SKM-1 (cell line): ENCODE measurements around the gene ATAD3B.
"Not testable (repeated sequence)": the region's sequence is repeated elsewhere in the genome, so short reads cannot be mapped to it uniquely, and the experiment has no call there.

Experiments used
- DNase-seq: peaks from one replicate; lab custom pipeline; 2025; ENCODE audit not compliant: unreplicated experiment; lab: John Stamatoyannopoulos, UW

The ATAD3B gene

GRCh38 chr1:1529936-1530335 is 58.4 kb downstream of the ATAD3B start:
- DNase-seq: no peak

- no peak for DNase-seq
Measured at GRCh38 chr1:1531947-1532346, 60.4 kb downstream of the ATAD3B start.

- not testable (repeated sequence) for DNase-seq
Measured at GRCh38 chr1:1533176-1533893, 61.8 kb downstream of the ATAD3B start.

- DNase-seq: not testable (repeated sequence)
Measured at GRCh38 chr1:1533894-1534291, 62.3 kb downstream of the ATAD3B start.

- no peak for DNase-seq
Measured at GRCh38 chr1:1534401-1535154, 63.0 kb downstream of the ATAD3B start.

- DNase-seq: no peak
Measured at GRCh38 chr1:1535201-1536018, 63.8 kb downstream of the ATAD3B start.

- no peak for DNase-seq
Measured at GRCh38 chr1:1536019-1536937, 64.7 kb downstream of the ATAD3B start.

- DNase-seq: no peak
Measured at GRCh38 chr1:1536938-1537546, 65.5 kb downstream of the ATAD3B start.

- no peak for DNase-seq
Measured at GRCh38 chr1:1537626-1538250, 66.2 kb downstream of the ATAD3B start.

- no peak for DNase-seq
Measured at GRCh38 chr1:1538334-1538733, 66.8 kb downstream of the ATAD3B start.

- no peak for DNase-seq
Measured at GRCh38 chr1:1538989-1539309, 67.4 kb downstream of the ATAD3B start.

- no peak for DNase-seq
Measured at GRCh38 chr1:1539310-1540089, 67.9 kb downstream of the ATAD3B start.

GRCh38 chr1:1540090-1540817 is 68.7 kb downstream of the ATAD3B start, which contains the start of gene TMEM240:
Gene TMEM240 (minus strand): TSS chr1:1540624. CDS start chr1:1540346, 278 bp downstream.
- no peak for DNase-seq

GRCh38 chr1:1540818-1541628 is 69.5 kb downstream of the ATAD3B start:
- DNase-seq: no peak

GRCh38 chr1:1541956-1542765 is 70.6 kb downstream of the ATAD3B start:
- no peak for DNase-seq
